ENCODE results near the gene GP2.

GP2 gene

GRCh38 chr16:20327444-20328041, at the start of gene GP2:
GP2 (minus strand) TSS chr16:20327513; CDS start chr16:20326431, 1,082 bp downstream.
- no peak for DNase-seq (ENCODE audit: low read depth)

GRCh38 chr16:20372701-20373100, 45.4 kb upstream of the GP2 start:
- DNase-seq (ENCODE audit: low read depth), result no peak

DNA sequence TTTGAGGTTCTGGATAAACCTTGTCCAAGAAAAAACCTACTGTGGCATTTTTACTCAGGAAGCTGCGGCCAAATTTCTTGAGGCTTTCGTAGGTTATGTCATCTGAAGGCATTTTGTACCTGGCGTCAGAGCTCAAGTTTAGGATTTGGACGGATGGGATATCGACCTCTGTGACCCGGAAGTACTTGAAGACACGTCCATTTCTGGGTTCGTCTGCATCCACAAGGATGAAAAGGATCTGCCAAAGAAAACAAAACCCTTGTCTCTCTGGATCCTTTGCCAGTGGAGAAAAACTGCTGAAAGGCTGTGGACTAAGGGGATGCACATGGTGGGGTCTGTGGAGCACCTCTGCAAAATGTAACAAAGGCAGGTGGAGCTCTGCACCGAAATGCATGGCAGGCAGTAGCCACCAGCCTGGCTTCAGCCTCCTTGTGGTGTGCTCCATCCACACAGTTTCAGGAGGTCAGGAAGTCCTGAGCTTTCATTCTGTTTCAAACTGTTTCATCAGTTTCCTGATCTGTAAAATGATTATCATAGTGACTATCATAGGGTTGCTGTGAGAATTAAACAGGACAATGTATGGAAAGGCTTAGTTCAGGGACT, 42.2 kb upstream of the GP2 start:
- no peak for DNase-seq (ENCODE audit: low read depth)

DNA sequence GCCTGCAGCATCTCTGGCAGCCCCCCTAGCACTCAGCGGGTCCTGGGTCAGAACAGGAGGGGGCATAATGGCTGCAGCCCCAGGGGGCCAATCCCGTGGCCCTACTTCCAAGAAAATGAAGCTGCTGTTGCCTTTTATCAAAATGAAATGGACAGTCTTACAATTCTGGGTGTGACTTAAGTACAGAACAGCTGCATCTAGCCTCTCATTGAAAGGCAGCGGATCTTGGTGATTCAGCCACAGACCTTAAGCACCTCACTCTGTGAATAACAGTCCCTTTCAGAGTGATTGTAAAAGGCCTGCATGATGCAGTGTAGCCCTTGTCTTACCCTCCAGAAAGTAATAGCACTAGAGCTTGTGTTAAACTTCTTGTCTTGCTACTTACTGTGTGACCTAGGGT, 36.7 kb upstream of the GP2 start:
- DNase-seq (ENCODE audit: low read depth), result no peak

- no peak for DNase-seq (ENCODE audit: low read depth)
These were observed 35.9 kb upstream of the GP2 start for GRCh38 chr16:20363191-20363590.

- no peak for DNase-seq (ENCODE audit: low read depth)
These were observed 32.7 kb upstream of the GP2 start for GRCh38 chr16:20359997-20360396.

GRCh38 chr16:20355114-20355782, 27.9 kb upstream of the GP2 start:
- no peak for DNase-seq (ENCODE audit: low read depth)

- no peak for DNase-seq (ENCODE audit: low read depth)
These were observed 26.1 kb upstream of the GP2 start for GRCh38 chr16:20353379-20353778.

GRCh38 chr16:20352615-20353014, 25.3 kb upstream of the GP2 start, which contains the start of gene UMOD:
UMOD (minus strand) TSS chr16:20352715; CDS start chr16:20350737, 1,978 bp downstream.
- DNase-seq (ENCODE audit: low read depth), result no peak

DNA sequence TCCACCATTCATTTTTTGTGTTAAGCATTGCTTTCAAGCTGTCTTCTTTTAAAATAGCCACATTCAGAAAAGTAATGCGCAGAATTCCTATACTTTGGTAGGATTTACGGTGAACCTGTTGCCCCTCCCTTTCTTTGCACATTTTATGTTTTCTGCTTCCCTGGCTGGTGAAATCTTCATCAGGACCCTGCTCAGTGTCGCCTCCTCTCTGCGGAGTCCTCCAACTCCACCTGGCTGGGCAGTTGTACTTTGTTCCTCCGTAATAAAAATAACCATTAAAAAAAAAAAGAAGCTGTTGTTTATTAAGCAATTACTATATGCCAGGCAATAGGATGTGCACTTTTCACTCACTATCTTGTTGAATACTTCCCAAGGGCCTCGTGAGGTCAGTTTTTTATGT, 22.3 kb upstream of the GP2 start:
- DNase-seq (ENCODE audit: low read depth), result no peak

DNA sequence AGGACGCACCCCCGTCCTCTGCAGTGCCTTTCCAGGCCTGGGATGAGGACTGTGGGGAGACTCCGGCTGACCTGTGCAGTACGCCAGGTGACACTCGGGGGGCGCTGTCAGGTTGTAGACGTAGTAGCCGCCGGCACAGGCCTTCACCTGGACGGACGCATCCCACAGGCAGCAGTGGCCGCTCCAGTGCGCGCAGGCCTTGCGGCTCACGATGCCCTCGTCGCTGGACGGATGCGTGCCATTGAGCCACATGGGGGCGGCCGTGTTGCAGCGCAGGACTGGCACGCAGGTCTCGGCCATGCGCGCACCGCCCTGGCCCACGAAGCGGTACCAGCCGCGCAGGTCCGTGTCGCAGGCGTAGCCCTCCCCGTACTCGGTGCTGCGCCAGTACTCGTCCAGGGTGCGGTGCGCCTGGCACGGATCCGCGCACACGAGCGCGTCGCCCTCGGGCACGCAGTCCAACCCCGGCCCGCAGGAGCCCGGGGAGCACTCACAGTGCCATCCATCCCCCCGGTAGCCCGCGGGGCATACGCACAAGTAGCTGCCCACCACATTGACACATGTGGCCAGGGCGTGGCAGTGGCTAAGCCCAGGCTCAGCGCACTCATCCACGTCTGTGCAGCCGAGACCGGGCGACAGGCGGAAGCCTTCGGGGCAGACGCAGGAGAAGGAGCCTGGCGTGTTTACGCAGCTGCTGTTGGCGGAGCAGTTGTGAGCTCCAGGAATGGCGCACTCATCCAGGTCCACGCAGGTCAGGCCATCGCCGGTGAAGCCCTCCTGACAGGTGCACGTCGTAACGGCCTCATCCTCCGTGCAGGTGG, 21.3 kb upstream of the GP2 start:
- no peak for DNase-seq (ENCODE audit: low read depth)

DNA sequence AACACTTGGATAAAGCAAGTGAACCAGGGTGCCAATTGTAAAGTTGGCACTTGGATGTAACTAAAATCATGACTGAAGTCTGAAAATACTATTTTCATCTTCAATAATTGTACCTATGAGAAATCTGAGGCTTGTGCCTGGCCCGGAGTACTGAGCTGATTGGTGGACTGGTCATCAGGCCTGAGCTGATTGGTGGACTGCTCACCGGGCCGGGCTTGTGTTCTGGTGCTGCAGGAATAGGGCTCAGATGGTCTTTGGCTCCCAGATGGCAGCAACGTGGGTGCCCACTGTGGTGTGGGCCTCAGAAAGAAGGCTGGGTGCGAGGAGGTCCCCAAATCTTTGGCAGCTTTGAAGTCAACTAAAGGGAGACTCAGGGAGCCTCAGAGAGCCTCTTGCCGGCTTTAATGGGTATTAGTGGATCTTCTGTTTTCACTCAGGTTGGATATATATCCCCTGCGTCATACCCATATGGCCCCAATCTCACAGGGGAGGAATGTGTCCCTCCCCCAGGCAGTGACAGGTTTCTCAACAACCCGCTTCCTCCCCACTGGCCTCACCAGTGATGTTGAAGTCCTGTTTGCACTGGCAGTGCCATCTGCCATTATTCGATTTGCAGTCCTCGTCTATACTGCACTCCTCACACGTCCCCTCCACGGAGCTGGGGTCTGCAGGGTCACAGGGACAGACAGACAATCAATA, 20.5 kb upstream of the GP2 start:
- no peak for DNase-seq (ENCODE audit: low read depth)

- no peak for DNase-seq (ENCODE audit: low read depth)
These were observed 17.3 kb upstream of the GP2 start for GRCh38 chr16:20344611-20345010.

DNA sequence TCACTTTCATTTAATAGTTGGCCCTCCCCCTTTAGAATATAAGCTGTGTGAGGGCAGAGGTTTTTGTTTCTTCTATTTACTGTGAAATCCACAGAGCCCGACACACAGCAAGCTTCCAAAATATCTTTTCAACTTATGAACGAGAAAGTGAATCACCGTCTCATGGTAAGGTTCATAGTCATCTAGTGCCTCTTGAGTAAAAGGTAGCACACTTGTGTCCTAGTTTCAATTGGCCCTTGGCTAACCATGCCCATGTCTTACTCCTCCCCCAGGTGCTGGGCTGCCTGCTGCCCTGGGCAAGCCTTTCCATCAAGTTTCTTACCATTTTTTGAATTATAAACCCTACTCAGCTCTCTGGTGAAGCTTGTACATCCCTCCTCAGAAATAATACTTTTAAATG, 12.4 kb upstream of the GP2 start:
- no peak for DNase-seq (ENCODE audit: low read depth)

- no peak for DNase-seq (ENCODE audit: low read depth)
These were observed 9.6 kb upstream of the GP2 start for GRCh38 chr16:20336955-20337354.

- no peak for DNase-seq (ENCODE audit: low read depth)
These were observed 7.1 kb upstream of the GP2 start for GRCh38 chr16:20334396-20334795.

DNA sequence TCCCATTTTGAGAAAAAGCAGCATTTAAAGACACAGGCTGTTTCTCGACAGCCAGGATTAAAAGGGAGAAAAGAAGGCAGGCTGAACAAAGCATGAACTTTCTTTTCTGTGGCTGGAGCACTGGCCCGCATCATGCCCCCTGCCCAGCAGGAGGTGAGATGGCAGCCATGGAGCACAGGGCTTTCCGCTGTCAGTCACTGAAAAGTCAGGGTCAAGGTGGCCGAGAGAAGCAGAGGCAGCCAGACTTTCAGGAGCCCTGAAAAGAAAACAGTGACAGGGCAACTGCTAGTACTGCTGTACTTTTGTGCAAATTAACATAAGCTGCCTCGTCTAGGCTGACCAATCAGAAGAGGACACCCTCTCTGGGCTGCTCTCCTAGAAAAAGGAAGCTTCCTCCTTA, 5.8 kb upstream of the GP2 start:
- DNase-seq (ENCODE audit: low read depth), result no peak

GRCh38 chr16:20332411-20332810, 5.1 kb upstream of the GP2 start:
- DNase-seq (ENCODE audit: low read depth), result no peak

GRCh38 chr16:20331635-20332034, 4.3 kb upstream of the GP2 start:
- no peak for DNase-seq (ENCODE audit: low read depth)

- DNase-seq (ENCODE audit: low read depth), result no peak
These were observed 2.3 kb upstream of the GP2 start for GRCh38 chr16:20329392-20330138.

DNA sequence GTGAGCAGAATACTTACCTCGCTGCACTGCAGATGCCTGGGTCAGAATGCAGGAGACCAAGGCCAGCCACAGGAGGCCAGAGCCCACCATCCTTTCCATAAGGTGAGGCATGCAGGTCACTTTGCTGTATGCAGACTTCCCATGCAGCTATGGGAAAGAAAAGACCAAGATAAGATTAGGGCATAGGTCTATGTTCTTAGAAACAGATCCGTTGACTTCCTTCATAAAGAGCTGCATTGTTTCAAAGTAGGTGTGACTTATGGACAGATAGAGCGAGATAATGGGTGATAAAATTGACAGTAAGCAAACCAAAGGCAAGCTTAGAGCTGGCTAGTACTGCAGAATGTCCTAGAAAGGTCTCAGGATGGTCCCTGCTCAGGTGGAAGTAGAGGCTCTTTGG, 992 bp downstream of the GP2 start:
- DNase-seq (ENCODE audit: low read depth), result no peak

Measured in activated T-cell treated with anti-CD3 and anti-CD28 coated beads for 24 hours (primary cell).